Endodermal cell (in vitro differentiated cells): Measurements from ENCODE around the gene SLC24A3. TPM values are rescaled to one million over a fixed set of nuclear protein-coding genes. Genes with fewer than 3 reads are reported as not detected.

Experiments
- DNase-seq: peaks from one replicate; pipeline ENCODE4 v3.0.0-alpha.2; 2017
- H3K27ac ChIP-seq: 2 replicates; pipeline ENCODE4 v1.5.1; 2013; ENCODE audit warnings: mild to moderate bottlenecking, low read depth, low read length, moderate library complexity
- H3K27me3 ChIP-seq: 2 replicates; pipeline ENCODE4 v1.6.1; 2013; ENCODE audit warnings: mild to moderate bottlenecking, low read length, moderate library complexity; ENCODE audit not compliant: insufficient read depth, control insufficient read depth, poor library complexity, severe bottlenecking
- H3K36me3 ChIP-seq: 2 replicates; pipeline ENCODE4 v1.7.0; 2013; ENCODE audit warnings: mild to moderate bottlenecking, low read length, moderate library complexity; ENCODE audit not compliant: control insufficient read depth, insufficient read depth
- H3K4me1 ChIP-seq: one replicate; pipeline ENCODE4 v1.7.0; 2013; ENCODE audit warnings: low read length; ENCODE audit not compliant: control insufficient read depth, insufficient read depth
- H3K4me3 ChIP-seq: 2 replicates; pipeline ENCODE4 v1.5.1; 2013; ENCODE audit warnings: mild to moderate bottlenecking, low read length, moderate library complexity
- H3K9ac ChIP-seq: 2 replicates; pipeline ENCODE4 v1.6.1; 2013; ENCODE audit warnings: mild to moderate bottlenecking, low read length, moderate library complexity; ENCODE audit not compliant: poor library complexity, severe bottlenecking; ENCODE audit errors: extremely low read depth
- H3K9me3 ChIP-seq: 2 replicates; pipeline ENCODE4 v1.6.1; 2013; ENCODE audit warnings: mild to moderate bottlenecking, low read length, moderate library complexity; ENCODE audit not compliant: control insufficient read depth
- H3K27ac Mint-ChIP-seq: 2 replicates; pipeline ENCODE4 v1.8.0; 2020; ENCODE audit warnings: mixed read lengths
- H3K27me3 Mint-ChIP-seq: 2 replicates; pipeline ENCODE4 v1.8.0; 2021; ENCODE audit warnings: mild to moderate bottlenecking, mixed read lengths; ENCODE audit not compliant: insufficient read depth
- H3K36me3 Mint-ChIP-seq: 2 replicates; pipeline ENCODE4 v1.8.0; 2020; ENCODE audit warnings: low read depth, mixed read lengths
- H3K4me1 Mint-ChIP-seq: 2 replicates; pipeline ENCODE4 v1.8.0; 2020; ENCODE audit warnings: mixed read lengths
- H3K4me3 Mint-ChIP-seq: 2 replicates; pipeline ENCODE4 v1.8.0; 2020; ENCODE audit warnings: mild to moderate bottlenecking, moderate library complexity, mixed read lengths
- H3K9me3 Mint-ChIP-seq: 2 replicates; pipeline ENCODE4 v1.8.0; 2020; ENCODE audit warnings: mild to moderate bottlenecking, mixed read lengths
- CTCF ChIP-seq: fragments of 200-600 bp; sonication (generic); conservative IDR thresholded peaks from 2 replicates; pipeline ENCODE4 v1.5.0; 2021; ENCODE audit warnings: antibody characterized with exemption, mild to moderate bottlenecking
- WGBS, 2 experiments: methylation state at CpG; one replicate each; pipeline versions ENCODE4 v1.1.5 to v1.1.7; 2013; ENCODE audit warnings: missing lambda C conversion rate in 2 of 2, mixed read lengths in 1 of 2; ENCODE audit not compliant: insufficient coverage in 1 of 2, insufficient read length in 1 of 2; 5-methylcytosine and 5-hydroxymethylcytosine counted together
- total RNA-seq, 2 donors: library from RNA; stranded (reverse); fragmentation: NEBNext Ultra II Directional in 1 of 2; extraction: Animal tissue kit (Norgen Biotek cat#: 25700) in 1 of 2; gene quantifications; 2 replicates in 1 of 2; 3 replicates in 1 of 2; pipeline ENCODE4 v1.2.1, GENCODE V29; 2021

Gene SLC24A3
- total RNA-seq, 2 donors from 2014 or later: 1.5 to 1.8 TPM

DNA sequence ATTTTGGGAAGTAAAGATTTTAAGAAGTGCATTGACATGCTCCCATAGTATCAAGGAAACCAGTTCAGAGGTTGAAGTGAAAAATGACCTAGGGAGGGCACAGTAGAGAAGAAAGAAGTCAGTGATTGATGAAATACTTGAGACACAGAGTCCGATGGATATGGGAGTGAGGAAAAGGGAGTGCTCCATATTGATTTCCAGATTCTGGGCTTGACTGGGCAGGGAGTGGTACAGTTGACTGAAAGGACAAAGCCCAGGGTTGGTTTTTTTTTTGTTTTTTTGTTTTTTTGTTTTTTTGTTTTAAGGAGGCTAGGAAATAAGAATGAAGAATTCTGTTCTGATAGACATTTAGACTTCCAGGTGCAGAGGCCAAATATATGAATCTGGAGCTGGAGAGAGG, 458.9 kb downstream of the SLC24A3 start:
- Mint-ChIP-seq H3K36me3 (peaks cover 3% of the 10 kb centered on the region), H3K9me3 (no peaks in the 10 kb centered on the region), H3K27ac (no peak overlapping the region), H3K4me1 (peaks cover 9% of the 10 kb centered on the region), H3K27me3 (peaks cover 5% of the 10 kb centered on the region), H3K4me3 (no peak overlapping the region)
- no peaks in the 10 kb centered on the region for H3K27me3 ChIP-seq
- H3K9me3 ChIP-seq: no peaks in the 10 kb centered on the region
- no peak overlapping the region for H3K9ac ChIP-seq
- no peak overlapping the region for H3K4me3 ChIP-seq
- no peaks in the 10 kb centered on the region for H3K36me3 ChIP-seq
- H3K4me1 ChIP-seq: peaks cover 2% of the 10 kb centered on the region
- no peak for TF ChIP-seq CTCF
- H3K27ac ChIP-seq: no peak overlapping the region
- peak; percentile 5 for DNase-seq
- 78 to 91% methylated on average over 1 of the region's 1 CpG for WGBS, 2 experiments

- peaks cover 5% of the 10 kb centered on the region for H3K9me3 Mint-ChIP-seq
- H3K36me3 Mint-ChIP-seq: peaks cover 3% of the 10 kb centered on the region
- H3K4me1 Mint-ChIP-seq: peaks cover 11% of the 10 kb centered on the region
- TF ChIP-seq CTCF: no peak
- no peaks in the 10 kb centered on the region for H3K27me3 ChIP-seq
- H3K4me1 ChIP-seq: peaks cover 2% of the 10 kb centered on the region
- H3K36me3 ChIP-seq: no peaks in the 10 kb centered on the region
- H3K4me3 Mint-ChIP-seq: no peak overlapping the region
- no peak overlapping the region for H3K4me3 ChIP-seq
- WGBS, 2 experiments: 96 to 97% methylated on average over 4 to 5 of the region's 5 CpGs
- H3K9ac ChIP-seq: no peak overlapping the region
- H3K27me3 Mint-ChIP-seq: peaks cover 5% of the 10 kb centered on the region
- H3K27ac Mint-ChIP-seq: no peak overlapping the region
- H3K27ac ChIP-seq: no peak overlapping the region
- peak; percentile 5 for DNase-seq
- no peaks in the 10 kb centered on the region for H3K9me3 ChIP-seq
Observed at GRCh38 chr20:19672498-19672897, 460.1 kb downstream of the SLC24A3 start.

DNA sequence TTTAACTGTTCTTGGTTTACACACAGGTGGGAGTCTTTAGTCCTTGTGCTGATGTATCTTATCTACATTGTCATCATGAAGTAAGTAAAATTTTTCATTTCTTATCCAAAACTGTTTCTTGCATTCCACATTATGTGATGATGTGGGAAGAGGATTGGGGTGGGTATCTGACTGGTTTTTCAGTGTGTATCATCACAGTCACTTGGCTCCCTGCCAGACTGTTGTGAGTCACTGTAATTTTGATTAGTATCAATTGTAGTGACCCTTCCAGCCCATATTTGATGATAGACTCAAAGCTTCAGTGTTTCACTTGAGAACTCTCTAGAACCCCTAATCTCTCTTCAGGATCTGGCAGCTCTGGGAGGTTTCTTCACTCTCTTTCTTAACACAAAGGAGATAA, 461.1 kb downstream of the SLC24A3 start:
- DNase-seq: no peak
- Mint-ChIP-seq H3K9me3 (peaks cover 8% of the 10 kb centered on the region), H3K27me3 (peaks cover 3% of the 10 kb centered on the region), H3K36me3 (peaks cover 3% of the 10 kb centered on the region), H3K4me1 (peaks cover 11% of the 10 kb centered on the region), H3K4me3 (no peak overlapping the region), H3K27ac (no peak overlapping the region)
- Histone ChIP-seq H3K27me3 (no peaks in the 10 kb centered on the region), H3K4me1 (peaks cover 2% of the 10 kb centered on the region), H3K27ac (no peak overlapping the region), H3K9me3 (no peaks in the 10 kb centered on the region), H3K36me3 (no peaks in the 10 kb centered on the region), H3K4me3 (no peak overlapping the region), H3K9ac (no peak overlapping the region)
- TF ChIP-seq CTCF: no peak
